ENCODE results near the gene KIAA0586. TPM values are rescaled to one million over a fixed set of nuclear protein-coding genes. Genes with fewer than 3 reads are reported as not detected.

KIAA0586 gene
- total and polyA plus RNA-seq, 2 of the 4 experiments (the other 2 are of a cell fraction) = 9.4 to 36.7 TPM

DNA sequence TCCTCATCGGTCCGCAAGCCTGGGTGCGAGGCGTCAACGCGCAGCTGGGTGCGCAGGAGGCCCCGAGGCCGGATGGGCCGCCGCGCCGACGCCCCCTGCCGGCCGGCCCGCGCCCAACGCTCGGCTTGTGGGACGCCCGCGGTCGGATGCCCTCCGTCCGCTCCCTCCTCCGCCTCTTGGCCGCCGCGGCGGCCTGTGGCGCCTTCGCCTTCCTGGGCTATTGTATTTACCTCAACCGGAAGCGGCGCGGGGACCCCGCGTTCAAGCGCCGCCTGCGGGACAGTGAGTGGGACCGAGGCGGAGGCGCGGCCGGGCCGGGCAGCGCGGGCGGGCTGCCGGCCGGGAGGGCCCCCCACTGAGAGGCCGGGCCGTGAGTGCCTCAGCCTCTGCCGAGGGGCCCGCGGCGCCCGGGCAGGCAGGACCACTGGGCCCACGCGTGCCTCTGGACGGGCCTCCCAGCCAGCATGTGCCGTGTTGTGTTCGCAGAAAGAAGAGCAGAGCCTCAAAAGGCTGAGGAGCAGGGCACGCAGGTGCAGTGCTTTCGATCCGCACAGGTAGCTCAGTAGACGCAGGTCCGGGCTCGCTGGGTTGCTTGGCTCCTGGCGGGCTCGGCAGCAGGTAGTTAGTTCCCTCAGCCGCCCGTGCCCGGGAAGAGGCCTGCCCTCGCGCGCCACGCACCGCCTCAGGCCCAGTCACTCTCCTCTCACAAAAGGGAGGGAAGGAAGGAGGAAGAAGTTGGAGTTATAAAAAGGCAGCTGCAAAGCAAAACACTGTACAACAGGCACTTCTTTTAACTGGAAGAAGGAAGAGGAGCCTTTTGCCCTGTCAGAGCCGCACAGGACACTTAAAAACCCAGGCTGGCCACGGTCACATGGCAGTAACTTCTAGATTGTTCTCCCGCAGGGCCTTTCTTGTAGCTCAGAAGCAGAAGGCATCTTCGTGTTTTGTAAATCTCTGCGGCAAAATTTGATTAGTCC lies 31.4 kb upstream of the KIAA0586 start, which contains the start of gene TOMM20L (continued):
- TF ChIP-seq, protein P1, sequence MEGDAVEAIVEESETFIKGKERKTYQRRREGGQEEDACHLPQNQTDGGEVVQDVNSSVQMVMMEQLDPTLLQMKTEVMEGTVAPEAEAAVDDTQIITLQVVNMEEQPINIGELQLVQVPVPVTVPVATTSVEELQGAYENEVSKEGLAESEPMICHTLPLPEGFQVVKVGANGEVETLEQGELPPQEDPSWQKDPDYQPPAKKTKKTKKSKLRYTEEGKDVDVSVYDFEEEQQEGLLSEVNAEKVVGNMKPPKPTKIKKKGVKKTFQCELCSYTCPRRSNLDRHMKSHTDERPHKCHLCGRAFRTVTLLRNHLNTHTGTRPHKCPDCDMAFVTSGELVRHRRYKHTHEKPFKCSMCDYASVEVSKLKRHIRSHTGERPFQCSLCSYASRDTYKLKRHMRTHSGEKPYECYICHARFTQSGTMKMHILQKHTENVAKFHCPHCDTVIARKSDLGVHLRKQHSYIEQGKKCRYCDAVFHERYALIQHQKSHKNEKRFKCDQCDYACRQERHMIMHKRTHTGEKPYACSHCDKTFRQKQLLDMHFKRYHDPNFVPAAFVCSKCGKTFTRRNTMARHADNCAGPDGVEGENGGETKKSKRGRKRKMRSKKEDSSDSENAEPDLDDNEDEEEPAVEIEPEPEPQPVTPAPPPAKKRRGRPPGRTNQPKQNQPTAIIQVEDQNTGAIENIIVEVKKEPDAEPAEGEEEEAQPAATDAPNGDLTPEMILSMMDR (conservative IDR thresholded peaks at IDR 0.05; ENCODE audit: low read depth, low read length) = peak; percentile 81

DNA sequence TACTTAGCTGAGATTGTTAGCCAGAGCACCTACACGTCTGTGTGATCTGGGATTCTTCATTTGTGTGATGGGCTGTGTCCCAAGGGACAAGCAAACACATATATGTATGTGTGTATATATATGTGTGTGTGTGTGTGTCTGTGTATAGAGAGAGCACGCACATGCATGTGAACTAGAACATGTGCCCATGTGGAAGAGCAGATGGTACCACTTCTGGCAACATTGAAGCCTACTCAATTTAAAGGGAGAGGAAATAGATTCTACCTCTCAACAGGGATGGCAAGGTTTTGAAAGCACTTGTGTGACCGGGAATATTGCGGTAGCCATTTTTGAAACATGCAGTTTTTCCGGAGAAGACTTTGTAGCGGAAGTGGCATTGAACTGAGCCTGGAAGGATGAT lies 30.4 kb upstream of the KIAA0586 start:
- no peak overlapping the region for H2AK5ac ChIP-seq (ENCODE audit: low read depth, low read length)
- H2AK9ac ChIP-seq (replicated peaks; ENCODE audit: low read depth, low read length, poor library complexity) = no peak overlapping the region
- H3K4me3 ChIP-seq (ENCODE audit: insufficient read depth, low read depth, low read length) = no peak overlapping the region
- ChIA-PET CTCF (no interaction called here), POLR2A (ENCODE audit: unreplicated experiment) (no interaction called here)
- no peaks in the 10 kb centered on the region for H3K27me3 ChIP-seq (ENCODE audit: control insufficient read depth, insufficient read depth, low read length)
- H2AFZ ChIP-seq (replicated peaks; ENCODE audit: low read length, poor library complexity) = no peak overlapping the region
- dilution Hi-C loops (cut with HindIII; ENCODE audit: low sequenced_read_pairs, unreplicated experiment) (no loop called here), in situ Hi-C loops (cut with MboI; ENCODE audit: low sequenced_read_pairs) (loop anchor here (25.0 kb wide), 1 partner anchor 285 kb away; no protein-coding TSS in a partner anchor), intact Hi-C loops (cut with micrococcal nuclease) (loop anchor here (10.0 kb wide), 1 partner anchor 292 kb away; no protein-coding TSS in a partner anchor)
- H3K56ac ChIP-seq (ENCODE audit: extremely low read depth, insufficient read depth, low read length) = no peak overlapping the region
- no peak overlapping the region for H3K4ac ChIP-seq (ENCODE audit: low read depth, low read length)
- no peak overlapping the region for H3K14ac ChIP-seq (replicated peaks; ENCODE audit: low read depth, low read length)
- H2BK20ac ChIP-seq (ENCODE audit: low read depth, low read length) = no peak overlapping the region
- DNase-seq = no peak
- H2BK15ac ChIP-seq (ENCODE audit: low read depth, low read length) = no peak overlapping the region
- H3K9me1 ChIP-seq (ENCODE audit: insufficient read depth, low read length) = peaks cover 6% of the 10 kb centered on the region; the same call in 1 of the 2 replicates
- no peak for ATAC-seq (ENCODE audit: low read depth)
- H3K9ac ChIP-seq (ENCODE audit: low read depth, low read length) = no peak overlapping the region
- H3K4me2 ChIP-seq (ENCODE audit: low read depth, low read length) = no peak overlapping the region
- H3K4me1 ChIP-seq (ENCODE audit: control insufficient read depth, insufficient read depth, low read length) = peaks cover 2% of the 10 kb centered on the region; the same call in 1 of the 2 replicates
- no peak overlapping the region for H3K23ac ChIP-seq (ENCODE audit: low read depth, low read length)
- no peak overlapping the region for H3K27ac ChIP-seq (ENCODE audit: insufficient read depth, low read length)
- no peak overlapping the region for H2BK5ac ChIP-seq (ENCODE audit: low read depth, low read length, poor library complexity, severe bottlenecking)
- H4K20me1 ChIP-seq (ENCODE audit: insufficient read depth, low read length) = no peaks in the 10 kb centered on the region
- H3K18ac ChIP-seq (ENCODE audit: low read depth, low read length) = no peak overlapping the region
- 93% methylated on average over 4 of the region's 6 CpGs; no CpG with 5 or more reads in 1 of the 2 experiments for WGBS, 2 experiments (ENCODE audit: extremely low coverage in 2 of 2, insufficient read length in 1 of 2)
- no peaks in the 10 kb centered on the region for H3K79me1 ChIP-seq (ENCODE audit: low read depth in 1 of 2, low read length in 2 of 2)
- no peak overlapping the region for H4K5ac ChIP-seq (ENCODE audit: low read depth, low read length)
- TF ChIP-seq RCOR1 (IDR thresholded peaks at IDR 0.05; ENCODE audit: insufficient replicate concordance, low read length) (no peak), CHD1 (IDR thresholded peaks at IDR 0.05; ENCODE audit: low read depth, low read length) (no peak), RAD21 (IDR thresholded peaks at IDR 0.05; ENCODE audit: low read length) (no peak), NFE2L2 (IDR thresholded peaks at IDR 0.05; ENCODE audit: low read depth, low read length) (no peak), RFX5 (IDR thresholded peaks at IDR 0.05; ENCODE audit: low read depth, low read length) (no peak), BHLHE40 (IDR thresholded peaks at IDR 0.05; ENCODE audit: low read depth, low read length) (no peak), SMC3 (IDR thresholded peaks at IDR 0.05; ENCODE audit: low read depth, low read length) (no peak)
- H2BK120ac ChIP-seq (ENCODE audit: low read depth, low read length) = no peak overlapping the region
- BruUV-seq (replicated peaks) = no TSS peak
- H4K8ac ChIP-seq (ENCODE audit: low read depth in 2 of 2, low read length in 2 of 2) = no peak overlapping the region
- no peaks in the 10 kb centered on the region for H3K36me3 ChIP-seq (ENCODE audit: control insufficient read depth, insufficient read depth, low read length)
- no peak overlapping the region for H4K91ac ChIP-seq (ENCODE audit: insufficient read depth, low read depth, low read length)
- H3K9me3 ChIP-seq (ENCODE audit: control insufficient read depth, insufficient read depth, low read length) = no peaks in the 10 kb centered on the region

Data from IMR-90 (cell line).